Thyroid gland (tissue), 4 donors: ENCODE data around the gene CACNA1H.

Experiments
- POLR2A ChIP-seq, 2 donors: fragments of 450-650 bp; IDR thresholded peaks; one replicate each; pipeline ENCODE4 v1.6.1; 2017; ENCODE audit warnings: antibody characterized with exemption in 2 of 2, mild to moderate bottlenecking in 2 of 2, moderate library complexity in 1 of 2
- TF ChIP-seq, protein P1 (sequence below), 6 experiments: fragments of 200-600 bp in 3 of 6; fragments of 450-650 bp in 3 of 6; sonication (generic) in 3 of 6; IDR thresholded peaks; one replicate each; pipeline ENCODE4 v1.5.1; 2016 to 2019; ENCODE audit warnings: antibody characterized with exemption in 6 of 6, mild to moderate bottlenecking in 2 of 6, inconsistent platforms in 1 of 6, moderate library complexity in 1 of 6

GRCh38 chr16:1200014-1200627 is 47.2 kb downstream of the CACNA1H start:
- TF ChIP-seq, protein P1, sequence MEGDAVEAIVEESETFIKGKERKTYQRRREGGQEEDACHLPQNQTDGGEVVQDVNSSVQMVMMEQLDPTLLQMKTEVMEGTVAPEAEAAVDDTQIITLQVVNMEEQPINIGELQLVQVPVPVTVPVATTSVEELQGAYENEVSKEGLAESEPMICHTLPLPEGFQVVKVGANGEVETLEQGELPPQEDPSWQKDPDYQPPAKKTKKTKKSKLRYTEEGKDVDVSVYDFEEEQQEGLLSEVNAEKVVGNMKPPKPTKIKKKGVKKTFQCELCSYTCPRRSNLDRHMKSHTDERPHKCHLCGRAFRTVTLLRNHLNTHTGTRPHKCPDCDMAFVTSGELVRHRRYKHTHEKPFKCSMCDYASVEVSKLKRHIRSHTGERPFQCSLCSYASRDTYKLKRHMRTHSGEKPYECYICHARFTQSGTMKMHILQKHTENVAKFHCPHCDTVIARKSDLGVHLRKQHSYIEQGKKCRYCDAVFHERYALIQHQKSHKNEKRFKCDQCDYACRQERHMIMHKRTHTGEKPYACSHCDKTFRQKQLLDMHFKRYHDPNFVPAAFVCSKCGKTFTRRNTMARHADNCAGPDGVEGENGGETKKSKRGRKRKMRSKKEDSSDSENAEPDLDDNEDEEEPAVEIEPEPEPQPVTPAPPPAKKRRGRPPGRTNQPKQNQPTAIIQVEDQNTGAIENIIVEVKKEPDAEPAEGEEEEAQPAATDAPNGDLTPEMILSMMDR (IDR thresholded peaks at IDR 0.05): no peak
- TF ChIP-seq POLR2A (IDR thresholded peaks at IDR 0.05): no peak
